Rectal smooth muscle tissue (tissue), 1 donor: ENCODE results near the gene TECR.
A peak's percentile ranks its signal among the peaks of the same experiment; 100 is the strongest.
"Not testable (repeated sequence)": the region's sequence is repeated elsewhere in the genome, so short reads cannot be mapped to it uniquely, and the experiment has no call there.

Experiments
- H3K27ac ChIP-seq: one replicate; pipeline ENCODE4 v1.7.0; 2013; ENCODE audit warnings: low read depth, low read length, inconsistent platforms
- H3K27me3 ChIP-seq: one replicate; pipeline ENCODE4 v1.7.0; 2013; ENCODE audit warnings: low read length; ENCODE audit not compliant: control insufficient read depth, insufficient read depth
- H3K36me3 ChIP-seq: one replicate; pipeline ENCODE4 v1.7.0; 2013; ENCODE audit warnings: low read length; ENCODE audit not compliant: control insufficient read depth, insufficient read depth
- H3K4me1 ChIP-seq: one replicate; pipeline ENCODE4 v1.7.0; 2013; ENCODE audit warnings: low read length; ENCODE audit not compliant: control insufficient read depth, insufficient read depth
- H3K4me3 ChIP-seq: one replicate; pipeline ENCODE4 v1.7.0; 2013; ENCODE audit warnings: low read length
- H3K9ac ChIP-seq: one replicate; pipeline ENCODE4 v1.7.0; 2013; ENCODE audit warnings: low read length

TECR gene

DNA sequence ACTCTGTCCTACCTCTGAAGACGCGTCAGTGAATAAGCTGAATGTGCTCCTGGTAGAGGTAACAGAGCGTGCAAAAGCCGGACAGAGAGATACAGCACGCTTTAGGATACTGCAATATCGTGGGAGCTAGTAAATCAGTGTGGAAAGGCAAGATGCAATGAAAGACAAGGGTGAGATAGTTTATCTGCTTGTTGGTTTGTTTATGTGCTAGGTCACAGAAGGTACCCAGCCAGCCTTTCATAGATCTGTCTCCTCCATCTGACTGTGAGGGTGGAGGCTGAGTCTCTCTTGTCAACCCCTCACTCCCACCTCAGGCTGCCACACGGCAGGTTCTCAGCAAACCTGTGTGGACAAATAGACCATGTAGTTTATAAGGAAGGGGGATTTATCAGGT, 32.6 kb upstream of the TECR start:
- no peaks in the 10 kb centered on the region for H3K36me3 ChIP-seq
- H3K9ac ChIP-seq, result no peak overlapping the region
- peaks cover 5% of the 10 kb centered on the region for H3K4me1 ChIP-seq
- H3K4me3 ChIP-seq, result peak overlapping the region; percentile 61
- no peaks in the 10 kb centered on the region for H3K27me3 ChIP-seq
- peak overlapping the region; percentile 42 for H3K27ac ChIP-seq

DNA sequence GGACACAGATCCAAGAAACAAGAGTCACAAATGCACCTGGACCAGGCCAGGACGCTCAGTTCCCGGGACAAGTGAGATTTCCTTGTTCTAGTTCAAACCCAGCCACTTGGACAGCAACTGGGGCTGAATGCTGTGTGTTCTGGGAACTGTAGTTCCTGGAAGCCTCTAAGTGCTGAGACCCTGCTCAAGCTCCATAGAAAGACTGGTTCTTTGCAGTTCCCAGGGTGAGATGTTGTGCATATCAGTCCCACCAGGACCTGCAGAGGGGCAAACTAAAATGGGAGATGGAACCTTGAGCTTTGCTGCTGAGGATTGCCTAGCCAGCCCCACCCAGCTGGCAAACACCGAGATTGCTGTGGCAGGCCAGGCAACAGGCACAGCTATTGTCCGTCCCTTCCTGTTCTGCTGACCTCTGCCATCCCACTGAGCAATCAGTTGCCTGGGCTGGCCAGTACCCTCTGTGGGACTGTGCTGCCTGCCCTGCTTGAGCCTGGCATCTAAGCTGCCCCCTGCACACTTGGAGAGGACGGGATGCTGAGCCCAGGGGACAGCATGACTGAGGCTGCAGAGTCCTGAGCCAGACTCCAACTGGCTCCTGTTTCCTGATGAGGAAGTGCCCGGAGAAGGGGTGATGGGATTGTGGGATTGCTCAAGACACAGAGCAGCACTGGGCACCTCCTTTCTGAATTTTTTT, 32.0 kb upstream of the TECR start:
- Histone ChIP-seq H3K4me1 (peaks cover 5% of the 10 kb centered on the region), H3K9ac (no peak overlapping the region), H3K4me3 (no peak overlapping the region), H3K36me3 (no peaks in the 10 kb centered on the region), H3K27me3 (no peaks in the 10 kb centered on the region), H3K27ac (no peak overlapping the region)

DNA sequence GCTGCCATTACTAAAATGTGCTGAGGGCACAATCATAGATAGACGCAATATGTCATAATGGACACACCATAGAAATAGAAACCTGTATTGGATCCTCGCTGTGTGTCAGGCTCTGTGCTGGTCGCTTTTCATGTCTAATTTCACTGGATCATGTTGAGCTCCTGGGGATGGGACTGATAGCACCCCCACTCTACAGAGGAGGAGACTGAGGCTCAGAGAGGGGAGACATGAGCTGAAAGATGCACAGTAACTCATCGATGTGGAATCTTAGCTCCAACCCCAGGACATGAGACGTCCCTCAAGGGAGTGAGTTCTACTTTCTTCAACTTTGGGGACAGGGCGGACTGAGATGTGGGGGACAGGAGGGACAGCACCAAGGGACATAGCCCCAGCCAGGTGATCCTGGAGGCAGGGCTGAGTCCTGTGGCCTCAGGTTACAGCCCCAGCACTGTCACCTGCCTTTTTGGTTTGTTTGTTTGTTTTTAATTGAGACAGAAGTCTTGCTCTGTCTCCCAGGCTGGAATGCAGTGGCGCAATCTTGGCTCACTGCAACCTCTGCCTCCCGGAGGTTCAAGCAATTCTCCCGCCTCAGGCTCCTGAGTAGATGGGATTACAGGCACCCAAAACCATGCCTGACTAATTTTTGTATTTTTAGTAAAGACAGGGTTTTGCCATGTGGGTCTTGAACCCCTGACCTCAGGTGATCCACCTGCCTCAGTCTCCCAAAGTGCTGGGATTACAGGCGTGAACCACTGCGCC, 26.9 kb upstream of the TECR start:
- no peaks in the 10 kb centered on the region for H3K36me3 ChIP-seq
- no peaks in the 10 kb centered on the region for H3K27me3 ChIP-seq
- no peak overlapping the region for H3K27ac ChIP-seq
- no peaks in the 10 kb centered on the region for H3K4me1 ChIP-seq
- H3K4me3 ChIP-seq, result no peak overlapping the region
- H3K9ac ChIP-seq, result no peak overlapping the region

DNA sequence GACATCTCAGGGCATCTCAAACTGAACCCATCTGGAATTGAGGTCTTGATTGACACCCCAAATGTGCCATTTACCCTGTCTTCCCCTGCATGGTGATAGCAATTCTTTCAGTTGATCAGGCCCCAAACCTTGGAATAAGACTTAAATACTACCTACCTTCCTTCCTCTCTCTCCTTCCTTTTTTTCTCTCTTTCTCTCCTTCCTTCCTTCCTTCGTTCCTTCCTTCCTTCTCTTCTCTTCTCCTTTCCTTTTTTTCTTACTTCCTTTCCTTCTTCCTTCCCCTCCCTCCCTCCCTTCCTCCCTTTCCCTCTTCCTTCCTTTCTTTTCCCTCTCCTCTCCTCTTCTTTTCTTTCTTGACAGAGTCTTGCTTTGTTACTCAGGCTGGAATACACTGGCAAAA, 26.1 kb upstream of the TECR start:
- Histone ChIP-seq H3K27ac (no peak overlapping the region), H3K4me3 (no peak overlapping the region), H3K9ac (no peak overlapping the region), H3K27me3 (no peaks in the 10 kb centered on the region), H3K36me3 (no peaks in the 10 kb centered on the region), H3K4me1 (no peaks in the 10 kb centered on the region)

DNA sequence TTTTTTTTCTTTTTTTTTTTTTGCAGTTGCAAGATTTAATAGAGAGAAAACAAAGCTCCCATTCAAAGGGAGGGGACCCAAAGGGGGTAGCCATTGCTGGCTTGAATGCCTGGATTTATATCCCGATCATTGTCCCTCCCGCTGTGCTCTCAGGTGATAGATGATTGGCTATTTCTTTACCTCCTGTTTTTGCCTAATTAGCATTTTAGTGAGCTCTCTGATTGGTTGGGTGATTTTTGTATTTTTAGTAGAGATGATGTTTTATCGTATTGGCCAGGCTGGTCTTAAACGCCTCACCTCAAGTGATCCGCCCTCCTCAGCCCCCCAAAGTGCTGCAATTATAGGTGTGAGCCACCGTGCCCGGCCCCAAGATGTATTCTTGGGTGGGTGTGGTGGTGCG, 24.8 kb upstream of the TECR start:
- H3K36me3 ChIP-seq, H3K9ac ChIP-seq, H3K27ac ChIP-seq, H3K4me3 ChIP-seq, H3K27me3 ChIP-seq, H3K4me1 ChIP-seq: not testable (repeated sequence)

DNA sequence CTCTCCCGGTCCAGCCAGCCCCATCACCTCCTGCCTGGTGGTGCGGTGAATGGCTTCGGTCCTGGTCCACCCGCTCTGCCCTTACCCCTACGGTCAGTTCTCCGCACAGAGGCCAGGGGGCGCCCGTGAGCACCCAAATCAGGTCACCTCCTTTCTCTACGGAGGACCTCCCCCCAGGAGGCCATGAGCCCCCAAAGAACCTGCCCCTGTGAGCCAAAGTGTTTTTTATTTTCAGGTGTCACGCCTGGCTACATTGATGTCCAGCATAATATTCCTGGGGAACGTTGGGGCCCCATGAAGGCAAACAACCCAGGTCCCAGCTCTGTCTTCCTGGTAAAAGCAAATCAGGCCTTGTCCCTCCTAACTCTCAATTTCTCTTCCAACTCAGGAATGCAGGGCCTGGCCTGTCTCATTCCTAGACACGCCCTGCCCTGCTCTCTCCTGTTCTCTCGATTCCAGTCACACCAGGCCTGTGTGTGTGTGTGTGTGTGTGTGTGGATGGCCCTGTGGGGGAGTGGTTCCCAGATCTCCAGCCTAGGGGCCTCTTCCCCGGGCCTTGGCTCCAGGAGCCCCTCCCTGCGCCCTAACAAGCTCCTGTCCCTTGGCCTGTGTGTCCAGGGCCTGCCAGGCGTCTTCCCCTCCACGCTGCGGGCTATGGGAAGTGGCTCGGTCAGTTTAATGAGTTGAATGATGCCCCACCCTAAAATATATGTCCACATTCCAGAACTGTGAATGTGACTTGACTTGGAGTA, 23.7 kb upstream of the TECR start:
- H3K4me1 ChIP-seq, result no peaks in the 10 kb centered on the region
- no peaks in the 10 kb centered on the region for H3K36me3 ChIP-seq
- no peaks in the 10 kb centered on the region for H3K27me3 ChIP-seq
- H3K9ac ChIP-seq, result no peak overlapping the region
- H3K4me3 ChIP-seq, result no peak overlapping the region
- H3K27ac ChIP-seq, result no peak overlapping the region

DNA sequence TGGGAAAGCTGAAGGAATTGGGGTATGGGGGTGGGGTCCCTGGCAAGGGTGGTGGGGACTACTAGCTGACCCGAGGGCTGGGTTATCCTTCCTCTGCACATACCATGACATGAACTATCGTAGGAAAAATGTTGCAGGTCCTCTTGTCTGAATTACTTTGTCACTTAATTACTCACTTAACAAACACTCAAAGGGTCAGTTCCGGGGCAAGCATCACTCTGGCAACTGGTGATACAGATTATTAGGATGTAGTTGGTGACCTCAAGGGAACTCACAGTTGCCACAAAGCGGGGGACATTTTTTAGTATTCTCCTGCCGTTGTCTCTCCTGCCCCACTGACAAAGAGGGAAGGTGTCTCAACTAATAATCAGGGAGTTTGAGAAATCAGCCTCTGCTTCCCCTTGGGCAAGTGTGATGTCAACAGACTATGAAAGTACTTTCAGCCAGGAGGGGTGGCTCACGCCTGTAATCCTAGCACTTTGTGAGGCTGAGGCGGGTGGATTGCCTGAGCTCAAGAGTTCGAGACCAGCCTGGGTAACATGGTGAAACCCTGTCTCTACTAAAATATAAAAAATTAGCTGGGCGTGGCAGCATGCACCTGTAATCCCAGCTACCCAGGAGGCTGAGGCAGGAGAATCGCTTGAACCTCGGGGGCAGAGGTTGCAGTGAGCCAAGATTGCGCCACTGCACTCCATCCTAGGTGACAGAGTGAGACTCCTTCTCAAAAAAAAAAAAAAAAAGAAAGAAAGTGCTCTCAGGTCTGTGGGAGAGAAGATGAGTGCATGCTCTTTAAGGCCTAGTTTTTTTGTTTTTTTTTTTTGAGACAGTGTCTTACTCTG, 21.5 kb upstream of the TECR start:
- no peaks in the 10 kb centered on the region for H3K27me3 ChIP-seq
- no peak overlapping the region for H3K27ac ChIP-seq
- H3K4me3 ChIP-seq, result no peak overlapping the region
- H3K4me1 ChIP-seq, result no peaks in the 10 kb centered on the region
- H3K36me3 ChIP-seq, result no peaks in the 10 kb centered on the region
- H3K9ac ChIP-seq, result no peak overlapping the region

DNA sequence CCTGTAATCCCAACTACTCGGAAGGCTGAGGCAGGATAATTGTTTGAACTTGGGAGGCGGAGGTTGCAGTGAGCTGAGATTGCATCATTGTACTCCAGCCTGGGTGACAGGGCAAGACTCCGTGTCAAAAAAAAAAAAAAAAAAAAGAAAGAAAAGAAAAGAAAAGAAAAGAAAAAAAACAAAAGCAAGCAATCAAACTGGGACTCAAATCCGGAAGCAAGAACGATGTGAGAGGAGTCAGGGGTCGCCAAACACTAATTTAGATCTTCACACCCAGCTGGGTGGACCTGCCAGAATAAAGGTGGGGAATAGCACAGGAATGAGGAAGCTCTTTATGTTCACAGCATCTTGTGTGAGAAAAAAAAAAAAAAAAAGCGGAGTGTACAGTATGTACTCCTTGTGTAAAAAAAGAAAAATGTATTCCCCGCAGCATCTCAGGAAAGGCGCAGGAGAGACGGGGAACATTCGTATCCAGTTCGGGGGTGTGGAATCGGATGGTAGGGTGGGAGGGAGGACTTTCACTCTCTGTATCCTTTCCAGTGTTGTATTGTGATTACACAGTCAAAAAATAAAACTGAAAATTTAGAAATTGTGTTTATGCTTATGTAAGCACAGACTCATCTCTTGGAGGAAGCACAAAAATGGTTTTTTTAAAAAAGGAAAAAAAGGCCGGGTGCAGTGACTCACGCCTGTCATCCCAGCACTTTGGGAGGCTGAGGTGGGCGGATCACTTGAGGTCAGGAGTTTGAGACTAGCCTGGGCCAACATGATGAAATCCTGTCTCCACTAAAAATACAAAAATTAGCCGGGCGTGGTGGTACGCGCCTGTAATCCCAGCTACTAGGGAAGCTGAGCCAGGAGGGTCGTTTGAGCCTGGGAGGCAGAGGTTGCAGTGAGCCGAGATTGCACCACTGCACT, 18.8 kb upstream of the TECR start:
- H3K4me3 ChIP-seq, result no peak overlapping the region
- no peak overlapping the region for H3K9ac ChIP-seq
- H3K27me3 ChIP-seq, result no peaks in the 10 kb centered on the region
- H3K36me3 ChIP-seq, result peaks cover 12% of the 10 kb centered on the region
- H3K4me1 ChIP-seq, result peaks cover 2% of the 10 kb centered on the region
- peak overlapping the region; percentile 66 for H3K27ac ChIP-seq

DNA sequence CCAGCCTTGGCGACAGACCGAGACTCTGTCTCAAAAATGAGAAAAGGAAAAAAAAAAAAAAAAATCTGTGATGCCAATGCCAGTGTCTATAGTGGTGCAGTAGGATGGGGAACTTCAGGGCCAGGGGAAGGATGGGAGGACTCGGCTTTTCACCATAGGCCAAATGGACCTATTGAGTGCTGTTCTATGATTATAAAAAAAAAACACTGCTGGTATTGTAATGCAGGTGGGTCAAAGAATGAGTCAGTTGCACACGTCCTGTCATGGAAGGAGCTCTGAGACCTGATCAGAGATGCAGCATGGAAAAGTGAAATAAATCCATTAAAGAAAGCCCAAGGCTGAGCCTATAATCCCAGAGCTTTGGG, 18.2 kb upstream of the TECR start:
- Histone ChIP-seq H3K27me3 (no peaks in the 10 kb centered on the region), H3K27ac (no peak overlapping the region), H3K9ac (no peak overlapping the region), H3K4me3 (no peak overlapping the region), H3K36me3 (peaks cover 17% of the 10 kb centered on the region), H3K4me1 (peaks cover 3% of the 10 kb centered on the region)

DNA sequence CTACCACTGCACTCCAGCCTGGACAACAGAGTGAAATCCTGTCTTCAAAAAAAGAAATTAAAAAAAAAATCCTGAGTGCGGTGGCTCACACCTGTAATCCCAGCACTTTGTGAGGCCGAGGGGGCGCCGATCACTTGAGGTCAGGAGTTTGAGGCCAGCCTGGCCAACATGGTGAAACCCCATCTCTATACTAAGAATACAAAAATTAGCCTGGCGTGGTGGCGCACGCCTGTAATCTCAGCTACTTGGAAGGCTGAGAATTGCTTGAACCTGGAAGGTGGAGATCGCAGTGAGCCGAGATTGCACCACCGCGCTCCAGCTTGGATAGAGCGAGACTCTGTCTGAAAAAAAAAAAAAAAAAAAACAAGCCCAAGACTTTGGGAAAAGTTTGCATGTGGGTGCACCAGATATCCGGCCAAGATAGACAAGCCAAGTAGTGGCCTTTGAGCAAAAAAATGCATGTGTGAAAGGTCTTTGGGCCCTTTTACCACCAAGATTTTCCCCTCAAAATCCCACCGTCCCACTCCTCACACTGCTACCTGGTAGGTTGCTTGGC, 16.9 kb upstream of the TECR start:
- Histone ChIP-seq H3K27me3 (no peaks in the 10 kb centered on the region), H3K36me3 (peaks cover 17% of the 10 kb centered on the region), H3K27ac (no peak overlapping the region), H3K9ac (no peak overlapping the region), H3K4me1 (peaks cover 3% of the 10 kb centered on the region), H3K4me3 (no peak overlapping the region)

DNA sequence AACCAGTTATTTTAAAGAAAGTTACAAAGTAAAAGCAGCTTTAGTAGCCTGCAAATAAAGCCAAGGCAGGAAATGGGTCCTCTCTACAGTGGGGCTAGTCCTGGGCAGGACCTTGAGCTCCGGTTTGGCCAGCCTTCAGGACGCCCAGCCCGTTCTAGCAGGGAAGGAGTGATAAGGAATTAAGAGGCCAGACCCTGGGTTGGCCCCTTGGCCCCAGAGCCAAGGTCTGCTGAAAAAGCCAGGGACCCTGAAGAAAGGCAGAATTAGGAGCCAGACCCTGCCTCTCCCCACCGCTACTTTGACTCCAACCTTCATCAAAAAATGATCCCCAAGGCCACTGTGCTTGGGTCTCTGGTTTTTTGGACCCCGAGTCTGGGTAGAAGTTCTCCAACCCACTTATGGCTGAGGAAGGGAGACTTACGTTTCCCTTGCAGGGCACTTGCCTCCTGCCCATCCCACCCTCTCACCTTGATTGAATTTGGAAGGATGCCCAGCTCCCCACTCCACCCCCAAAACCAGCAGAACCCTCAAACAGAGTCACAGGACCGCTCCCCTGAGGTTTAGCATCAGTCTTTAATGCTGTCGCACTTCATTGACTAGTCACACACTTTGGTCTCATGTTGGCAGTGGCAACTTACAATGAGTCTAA, 15.1 kb upstream of the TECR start:
- H3K4me1 ChIP-seq, result peaks cover 3% of the 10 kb centered on the region
- H3K4me3 ChIP-seq, result no peak overlapping the region
- no peaks in the 10 kb centered on the region for H3K27me3 ChIP-seq
- peaks cover 17% of the 10 kb centered on the region for H3K36me3 ChIP-seq
- H3K27ac ChIP-seq, result no peak overlapping the region
- no peak overlapping the region for H3K9ac ChIP-seq
